Stomach (tissue), 4 donors: ENCODE data around the gene SLFNL1.

ENCODE experiments used
- CTCF ChIP-seq, 7 experiments: fragments of 450-650 bp in 4 of 7; fragments of 200-600 bp in 3 of 7; sonication (generic) in 3 of 7; IDR thresholded peaks; one replicate each; pipeline ENCODE4 v1.5.1; 2016 to 2019; ENCODE audit warnings: antibody characterized with exemption in 7 of 7, control low read depth in 2 of 7, mild to moderate bottlenecking in 1 of 7
- POLR2AphosphoS5 ChIP-seq, 3 donors: sonication (generic); formaldehyde crosslinking; IDR thresholded peaks; one replicate each; pipeline ENCODE4 v1.6.1; 2016; ENCODE audit warnings: antibody characterized with exemption in 3 of 3

GRCh38 chr1:41053316-41053715 is 31.8 kb upstream of the SLFNL1 start:
- TF ChIP-seq CTCF (IDR thresholded peaks at IDR 0.05) = no peak
- no peak for TF ChIP-seq POLR2AphosphoS5 (IDR thresholded peaks at IDR 0.05)
